Measurements from ENCODE around the gene CCDC134.
"Not testable (repeated sequence)": the region's sequence is repeated elsewhere in the genome, so short reads cannot be mapped to it uniquely, and the experiment has no call there.

Gene CCDC134

GRCh38 chr22:41842996-41843970 is 42.8 kb downstream of the CCDC134 start:
- no peak for DNase-seq (ENCODE audit: low read depth, low spot score)

GRCh38 chr22:41844036-41844435 is 43.6 kb downstream of the CCDC134 start:
- DNase-seq (ENCODE audit: low read depth, low spot score): no peak

GRCh38 chr22:41844513-41844912 is 44.0 kb downstream of the CCDC134 start:
- no peak for DNase-seq (ENCODE audit: low read depth, low spot score)

GRCh38 chr22:41845380-41846267 is 45.1 kb downstream of the CCDC134 start:
- DNase-seq (ENCODE audit: low read depth, low spot score): no peak

GRCh38 chr22:41846268-41846987 is 45.9 kb downstream of the CCDC134 start:
- no peak for DNase-seq (ENCODE audit: low read depth, low spot score)

- DNase-seq (ENCODE audit: low read depth, low spot score): no peak
Observed at GRCh38 chr22:41847300-41847699, 46.8 kb downstream of the CCDC134 start.

GRCh38 chr22:41848468-41848867 is 48.0 kb downstream of the CCDC134 start:
- DNase-seq (ENCODE audit: low read depth, low spot score): no peak

- no peak for DNase-seq (ENCODE audit: low read depth, low spot score)
Observed at GRCh38 chr22:41856469-41856868, 56.0 kb downstream of the CCDC134 start.

GRCh38 chr22:41857155-41857859 is 56.8 kb downstream of the CCDC134 start:
- peak; percentile 24 for DNase-seq (ENCODE audit: low read depth, low spot score)

GRCh38 chr22:41857860-41858199 is 57.4 kb downstream of the CCDC134 start:
- DNase-seq (ENCODE audit: low read depth, low spot score): no peak

- DNase-seq (ENCODE audit: low read depth, low spot score): no peak
Observed at GRCh38 chr22:41862160-41862529, 61.7 kb downstream of the CCDC134 start.

GRCh38 chr22:41862530-41863266 is 62.2 kb downstream of the CCDC134 start:
- no peak for DNase-seq (ENCODE audit: low read depth, low spot score)

- no peak for DNase-seq (ENCODE audit: low read depth, low spot score)
Observed at GRCh38 chr22:41863472-41863871, 63.0 kb downstream of the CCDC134 start.

GRCh38 chr22:41868556-41868955 is 68.1 kb downstream of the CCDC134 start:
- no peak for DNase-seq (ENCODE audit: low read depth, low spot score)

GRCh38 chr22:41870081-41870480 is 69.6 kb downstream of the CCDC134 start:
- not testable (repeated sequence) for DNase-seq (ENCODE audit: low read depth, low spot score)

GRCh38 chr22:41870786-41871185 is 70.3 kb downstream of the CCDC134 start:
- DNase-seq (ENCODE audit: low read depth, low spot score): no peak

- no peak for DNase-seq (ENCODE audit: low read depth, low spot score)
Observed at GRCh38 chr22:41873391-41873790, 72.9 kb downstream of the CCDC134 start.

- DNase-seq (ENCODE audit: low read depth, low spot score): no peak
Observed at GRCh38 chr22:41874090-41874489, 73.6 kb downstream of the CCDC134 start.

GRCh38 chr22:41875531-41876270 is 75.2 kb downstream of the CCDC134 start:
- DNase-seq (ENCODE audit: low read depth, low spot score): no peak
